HepG2 (cell line): ENCODE results near the gene GSTT2B. TPM values are rescaled to one million over a fixed set of nuclear protein-coding genes. Genes with fewer than 3 reads are reported as not detected.
A peak's percentile ranks its signal among the peaks of the same experiment; 100 is the strongest.

Source experiments
- GATAD2A ChIP-seq: IDR thresholded peaks from 2 replicates; pipeline ENCODE4 v1.6.1; 2016
- HDAC6 ChIP-seq: fragments of 200-600 bp; sonication (generic); IDR thresholded peaks from 2 replicates; pipeline ENCODE4 v1.7.0; 2017; ENCODE audit warnings: mild to moderate bottlenecking, antibody characterized with exemption, low read length, low read depth
- HIC2 ChIP-seq: sonication (generic); formaldehyde crosslinking; IDR thresholded peaks from 2 replicates; pipeline ENCODE4 v1.9.0; 2022; ENCODE audit warnings: low read depth, missing genetic modification reagents
- NR2F2 ChIP-seq: IDR thresholded peaks from 2 replicates; pipeline ENCODE4 v1.6.1; 2012; ENCODE audit warnings: low read depth, inconsistent platforms, borderline replicate concordance
- RBFOX2 ChIP-seq: fragments of 200-400 bp; formaldehyde crosslinking; IDR thresholded peaks from 2 replicates; pipeline ENCODE4 v1.6.1; 2017; ENCODE audit warnings: low read depth, mild to moderate bottlenecking, low read length
- SAP130 ChIP-seq: IDR thresholded peaks from 2 replicates; pipeline ENCODE4 v1.6.1; 2016; ENCODE audit warnings: low read depth
- SOX6 ChIP-seq, 2 experiments: fragments of 450-650 bp in 1 of 2; sonication (generic) in 1 of 2; formaldehyde crosslinking in 1 of 2; IDR thresholded peaks; 2 replicates each; pipeline versions ENCODE4 v1.4.0 to v1.6.1; 2017 to 2020; ENCODE audit warnings: antibody characterized with exemption in 1 of 2, mild to moderate bottlenecking in 1 of 2, missing genetic modification reagents in 1 of 2
- SRSF9 ChIP-seq: fragments of 200-400 bp; formaldehyde crosslinking; IDR thresholded peaks from 2 replicates; pipeline ENCODE4 v1.6.1; 2018; ENCODE audit warnings: borderline replicate concordance, mild to moderate bottlenecking, low read depth, low read length; ENCODE audit not compliant: insufficient read depth, poor library complexity, severe bottlenecking
- TCF7 ChIP-seq: sonication (generic); IDR thresholded peaks from 2 replicates; pipeline ENCODE4 v1.6.1; 2016; ENCODE audit warnings: antibody characterized with exemption, low read depth
- ZBTB7A ChIP-seq: sonication (generic); formaldehyde crosslinking; IDR thresholded peaks from 2 replicates; pipeline ENCODE4 v1.8.0; 2022; ENCODE audit warnings: mild to moderate bottlenecking, missing genetic modification reagents
- ZFY ChIP-seq: sonication (generic); formaldehyde crosslinking; IDR thresholded peaks from 2 replicates; pipeline ENCODE4 v1.4.0; 2020; ENCODE audit warnings: missing genetic modification reagents
- ZNF644 ChIP-seq: IDR thresholded peaks from 2 replicates; pipeline ENCODE4 v1.6.1; 2016; ENCODE audit warnings: low read depth
- ZNF674 ChIP-seq: sonication (generic); formaldehyde crosslinking; IDR thresholded peaks from 2 replicates; pipeline ENCODE4 v1.5.0; 2020; ENCODE audit warnings: low read depth, mild to moderate bottlenecking, missing genetic modification reagents
- ZNF772 ChIP-seq: sonication (generic); formaldehyde crosslinking; IDR thresholded peaks from 2 replicates; pipeline ENCODE4 v1.5.0; 2020; ENCODE audit warnings: mild to moderate bottlenecking, missing genetic modification reagents
- polyA plus RNA-seq, 8 experiments: library from polyadenylated mRNA; depleted of rRNA in 3 of 8; stranded (reverse) in 7 of 8; unstranded in 1 of 8; fragments of >200 nt; fragmentation: Illumina TruSeq in 4 of 8; extraction: Trizol in 4 of 8; gene quantifications; 2 replicates each; pipeline versions ENCODE4 v1.2.1 to v1.2.3, GENCODE V29; 2011 to 2016; ENCODE audit warnings: low read depth in 4 of 8, missing spikeins in 1 of 8, mixed read lengths in 1 of 8; ENCODE audit not compliant: insufficient read depth in 1 of 8
- total RNA-seq, 5 experiments: library from RNA; depleted of rRNA; stranded (reverse); fragments of >200 nt; fragmentation: Illumina TruSeq; extraction: Trizol; gene quantifications; 2 replicates each; pipeline ENCODE4 v1.2.3, GENCODE V29; 2016; ENCODE audit warnings: low read depth in 1 of 5
- TF ChIP-seq, protein P1 (sequence below), 2 experiments: fragments of 450-650 bp in 1 of 2; sonication (generic) in 1 of 2; formaldehyde crosslinking in 1 of 2; IDR thresholded peaks; 2 replicates each; pipeline versions ENCODE4 v1.6.1 to v1.8.0; 2016 to 2022; ENCODE audit warnings: antibody characterized with exemption in 1 of 2, mild to moderate bottlenecking in 1 of 2, missing genetic modification reagents in 1 of 2
- TF ChIP-seq, protein P2 (sequence below): IDR thresholded peaks from 2 replicates; pipeline ENCODE4 v1.6.1; 2016; ENCODE audit warnings: mild to moderate bottlenecking, missing biosample characterization, missing genetic modification reagents

GSTT2B gene
- total and polyA plus RNA-seq, 2 of the 13 experiments (the other 11 are each of a cell fraction or from before 2014, with no cell fraction given): 1.5 to 3.9 TPM

- TF ChIP-seq, protein P1, sequence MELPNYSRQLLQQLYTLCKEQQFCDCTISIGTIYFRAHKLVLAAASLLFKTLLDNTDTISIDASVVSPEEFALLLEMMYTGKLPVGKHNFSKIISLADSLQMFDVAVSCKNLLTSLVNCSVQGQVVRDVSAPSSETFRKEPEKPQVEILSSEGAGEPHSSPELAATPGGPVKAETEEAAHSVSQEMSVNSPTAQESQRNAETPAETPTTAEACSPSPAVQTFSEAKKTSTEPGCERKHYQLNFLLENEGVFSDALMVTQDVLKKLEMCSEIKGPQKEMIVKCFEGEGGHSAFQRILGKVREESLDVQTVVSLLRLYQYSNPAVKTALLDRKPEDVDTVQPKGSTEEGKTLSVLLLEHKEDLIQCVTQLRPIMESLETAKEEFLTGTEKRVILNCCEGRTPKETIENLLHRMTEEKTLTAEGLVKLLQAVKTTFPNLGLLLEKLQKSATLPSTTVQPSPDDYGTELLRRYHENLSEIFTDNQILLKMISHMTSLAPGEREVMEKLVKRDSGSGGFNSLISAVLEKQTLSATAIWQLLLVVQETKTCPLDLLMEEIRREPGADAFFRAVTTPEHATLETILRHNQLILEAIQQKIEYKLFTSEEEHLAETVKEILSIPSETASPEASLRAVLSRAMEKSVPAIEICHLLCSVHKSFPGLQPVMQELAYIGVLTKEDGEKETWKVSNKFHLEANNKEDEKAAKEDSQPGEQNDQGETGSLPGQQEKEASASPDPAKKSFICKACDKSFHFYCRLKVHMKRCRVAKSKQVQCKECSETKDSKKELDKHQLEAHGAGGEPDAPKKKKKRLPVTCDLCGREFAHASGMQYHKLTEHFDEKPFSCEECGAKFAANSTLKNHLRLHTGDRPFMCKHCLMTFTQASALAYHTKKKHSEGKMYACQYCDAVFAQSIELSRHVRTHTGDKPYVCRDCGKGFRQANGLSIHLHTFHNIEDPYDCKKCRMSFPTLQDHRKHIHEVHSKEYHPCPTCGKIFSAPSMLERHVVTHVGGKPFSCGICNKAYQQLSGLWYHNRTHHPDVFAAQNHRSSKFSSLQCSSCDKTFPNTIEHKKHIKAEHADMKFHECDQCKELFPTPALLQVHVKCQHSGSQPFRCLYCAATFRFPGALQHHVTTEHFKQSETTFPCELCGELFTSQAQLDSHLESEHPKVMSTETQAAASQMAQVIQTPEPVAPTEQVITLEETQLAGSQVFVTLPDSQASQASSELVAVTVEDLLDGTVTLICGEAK (IDR thresholded peaks at IDR 0.05): no peak
- TF ChIP-seq, protein P1 (CRISPR knock-in tag; IDR thresholded peaks at IDR 0.05): 0 out of 2 replicates have a peak, but pooled peaks have one; percentile 29
- TF ChIP-seq ZNF674 (CRISPR knock-in tag) (no peak), ZNF644 (CRISPR knock-in tag) (no peak), SRSF9 (no peak), RBFOX2 (peak; percentile 79), NR2F2 (peak; percentile 39; the same call in 1 of the 2 replicates), ZFY (CRISPR knock-in tag) (no peak), HDAC6 (no peak), SAP130 (CRISPR knock-in tag) (peak; percentile 30; the same call in 1 of the 2 replicates), HIC2 (CRISPR knock-in tag) (peak; percentile 83), ZBTB7A (CRISPR knock-in tag) (0 out of 2 replicates have a peak, but pooled peaks have one; percentile 57), SOX6 (IDR thresholded peaks at IDR 0.05) (no peak), SOX6 (CRISPR knock-in tag; IDR thresholded peaks at IDR 0.05) (peak; percentile 97), TCF7 (peak; percentile 88), ZNF772 (CRISPR knock-in tag) (0 out of 2 replicates have a peak, but pooled peaks have one; percentile 15), GATAD2A (CRISPR knock-in tag) (peak; percentile 75)
- TF ChIP-seq, protein P2, sequence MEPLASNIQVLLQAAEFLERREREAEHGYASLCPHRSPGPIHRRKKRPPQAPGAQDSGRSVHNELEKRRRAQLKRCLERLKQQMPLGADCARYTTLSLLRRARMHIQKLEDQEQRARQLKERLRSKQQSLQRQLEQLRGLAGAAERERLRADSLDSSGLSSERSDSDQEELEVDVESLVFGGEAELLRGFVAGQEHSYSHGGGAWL: no peak
Observed at GRCh38 chr22:24009227-24010017, 48.4 kb upstream of the GSTT2B start (continued).
